ENCODE data around the gene TATDN2.

The TATDN2 gene, protein sequence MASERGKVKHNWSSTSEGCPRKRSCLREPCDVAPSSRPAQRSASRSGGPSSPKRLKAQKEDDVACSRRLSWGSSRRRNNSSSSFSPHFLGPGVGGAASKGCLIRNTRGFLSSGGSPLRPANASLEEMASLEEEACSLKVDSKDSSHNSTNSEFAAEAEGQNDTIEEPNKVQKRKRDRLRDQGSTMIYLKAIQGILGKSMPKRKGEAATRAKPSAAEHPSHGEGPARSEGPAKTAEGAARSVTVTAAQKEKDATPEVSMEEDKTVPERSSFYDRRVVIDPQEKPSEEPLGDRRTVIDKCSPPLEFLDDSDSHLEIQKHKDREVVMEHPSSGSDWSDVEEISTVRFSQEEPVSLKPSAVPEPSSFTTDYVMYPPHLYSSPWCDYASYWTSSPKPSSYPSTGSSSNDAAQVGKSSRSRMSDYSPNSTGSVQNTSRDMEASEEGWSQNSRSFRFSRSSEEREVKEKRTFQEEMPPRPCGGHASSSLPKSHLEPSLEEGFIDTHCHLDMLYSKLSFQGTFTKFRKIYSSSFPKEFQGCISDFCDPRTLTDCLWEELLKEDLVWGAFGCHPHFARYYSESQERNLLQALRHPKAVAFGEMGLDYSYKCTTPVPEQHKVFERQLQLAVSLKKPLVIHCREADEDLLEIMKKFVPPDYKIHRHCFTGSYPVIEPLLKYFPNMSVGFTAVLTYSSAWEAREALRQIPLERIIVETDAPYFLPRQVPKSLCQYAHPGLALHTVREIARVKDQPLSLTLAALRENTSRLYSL

DNA sequence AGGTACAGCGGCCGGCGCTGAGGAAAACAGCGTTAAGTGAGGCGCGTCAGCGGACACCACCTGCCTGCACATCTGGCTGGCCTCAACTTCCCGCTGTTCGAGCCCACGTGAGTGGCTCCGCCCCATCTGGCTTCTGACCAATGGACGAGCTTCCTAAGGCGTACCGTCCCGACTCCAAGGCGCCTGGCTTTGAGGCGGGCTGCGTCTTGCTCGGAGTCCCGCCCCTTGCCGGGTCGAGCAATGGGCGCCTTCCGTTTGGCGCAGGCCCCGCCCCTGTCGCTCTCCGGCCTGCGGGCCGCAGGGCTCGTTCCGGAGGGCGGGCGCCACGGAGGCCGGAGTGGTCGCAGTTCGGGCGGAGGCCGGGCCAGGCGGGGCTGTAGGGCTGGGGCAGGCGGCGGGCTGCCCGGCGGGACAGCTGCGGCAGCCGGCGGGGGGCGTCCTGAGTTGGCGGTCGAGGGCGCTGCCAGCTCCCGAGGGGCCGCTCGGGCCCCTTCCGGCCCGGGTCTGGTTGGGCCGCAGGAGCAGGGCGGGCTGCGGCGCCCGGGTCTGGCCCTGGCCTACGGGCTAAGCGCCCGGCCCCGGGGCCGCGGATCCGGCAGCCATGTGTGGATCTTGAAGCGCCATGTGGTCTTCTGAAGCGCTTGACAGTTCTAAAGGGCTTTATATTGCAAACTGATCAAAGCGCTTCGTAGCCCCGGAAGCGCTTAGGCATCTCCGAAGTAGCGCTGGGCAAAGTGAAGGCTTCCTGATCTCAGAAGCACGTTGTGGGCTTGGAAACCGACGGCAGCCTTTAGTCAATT, at the start of gene TATDN2:
Gene TATDN2 (plus strand): TSS at position 276 of the 800 bp plus-strand sequence. CDS start 742 bp downstream, outside the sequence.
- peak; percentile 87 for DNase-seq (ENCODE audit: low read depth)

DNA sequence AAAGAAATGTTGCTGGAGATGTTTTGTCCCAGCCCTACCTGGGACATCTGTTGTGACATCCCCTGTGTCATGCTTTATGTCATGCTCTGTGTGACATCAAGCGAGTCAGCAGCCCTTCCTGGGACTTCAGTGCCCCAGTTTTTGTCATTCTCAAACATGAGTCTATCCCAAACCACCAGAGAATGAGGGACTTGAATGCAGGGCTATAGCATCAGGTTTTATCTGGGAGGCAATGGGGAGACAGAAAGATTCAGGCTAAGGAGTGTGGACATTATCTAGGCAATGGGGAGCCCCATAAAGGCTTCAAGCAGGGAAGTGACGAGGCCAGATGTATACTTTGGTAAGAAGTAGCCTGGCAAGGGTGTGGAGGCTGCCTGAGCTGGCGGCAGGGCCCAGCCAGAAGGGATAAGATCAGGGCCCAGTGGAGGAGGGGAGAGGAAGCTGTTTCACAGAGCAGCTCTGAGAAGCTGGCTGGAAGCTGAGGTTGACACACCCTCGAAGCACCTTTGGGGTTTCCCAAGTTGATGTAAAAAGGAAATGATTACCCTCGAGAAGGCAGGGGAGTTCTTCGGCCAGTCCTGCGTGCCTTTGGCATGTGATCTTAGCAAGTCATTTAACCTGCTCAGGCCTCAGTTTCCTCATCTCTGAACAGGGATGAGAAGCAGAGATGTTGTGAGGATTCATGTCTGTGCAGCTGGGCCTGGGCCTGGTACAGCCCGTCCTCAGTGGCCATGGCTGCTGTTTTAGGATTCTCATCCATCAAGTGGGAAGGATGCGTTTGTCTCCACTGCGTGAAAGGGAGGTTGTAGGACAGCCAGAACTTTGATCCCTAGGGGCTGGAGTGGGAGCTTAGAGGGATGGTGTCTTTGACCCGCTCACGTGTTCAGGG, 49.3 kb upstream of the TATDN2 start:
- no peak for DNase-seq (ENCODE audit: low read depth)

DNA sequence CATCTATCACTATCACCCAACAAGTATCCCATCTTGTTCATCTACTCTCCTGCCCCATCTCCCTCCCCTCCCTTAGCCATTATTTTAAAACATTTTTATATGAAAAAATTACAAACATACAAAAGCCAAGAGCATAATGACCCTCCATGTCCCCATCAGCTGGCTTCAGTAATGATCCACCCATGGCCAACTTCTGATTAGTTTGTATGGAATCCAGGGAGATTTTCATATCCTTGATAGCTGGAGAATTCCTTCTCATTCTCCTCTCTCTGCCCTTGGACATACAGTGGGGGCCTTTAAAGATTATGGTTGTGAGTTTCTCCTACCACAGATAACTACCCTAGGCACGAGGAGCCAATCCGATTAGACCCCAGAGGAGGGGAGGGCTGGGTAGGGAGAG, 43.3 kb upstream of the TATDN2 start:
- DNase-seq (ENCODE audit: low read depth), result no peak

DNA sequence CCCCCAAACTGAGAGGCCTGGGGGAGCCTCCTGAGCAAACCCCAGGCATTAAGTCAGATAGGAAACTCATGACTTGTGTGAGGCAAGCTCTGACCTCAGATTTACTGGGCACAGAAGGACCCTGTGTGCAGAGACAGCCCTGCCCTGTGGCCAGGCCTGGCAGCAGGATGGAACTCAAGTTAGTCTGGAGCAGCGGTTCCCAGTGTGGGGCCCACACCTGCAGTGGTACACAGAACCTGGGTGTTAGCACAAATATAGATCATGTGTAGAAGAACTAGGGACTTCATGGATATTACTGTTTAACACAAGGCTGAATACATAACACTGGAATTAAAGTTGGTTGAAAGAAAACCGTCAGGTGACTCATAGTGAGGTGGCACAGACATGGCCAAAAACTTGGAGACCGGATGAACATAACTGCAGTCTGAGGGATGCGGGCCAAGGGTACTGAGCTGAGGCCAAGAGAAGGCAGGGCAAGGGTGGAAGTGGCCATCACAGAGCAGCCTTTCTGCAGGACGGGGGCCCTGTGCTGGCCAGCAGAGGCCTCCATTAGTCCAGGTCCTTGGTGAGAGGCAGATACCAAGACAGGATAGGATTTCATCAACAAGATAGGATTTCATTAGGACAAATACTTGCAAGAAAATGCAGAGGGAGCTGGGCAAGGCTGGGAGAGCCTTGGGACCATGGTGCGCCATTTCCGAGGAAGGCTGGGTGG, 42.7 kb upstream of the TATDN2 start:
- no peak for DNase-seq (ENCODE audit: low read depth)

DNA sequence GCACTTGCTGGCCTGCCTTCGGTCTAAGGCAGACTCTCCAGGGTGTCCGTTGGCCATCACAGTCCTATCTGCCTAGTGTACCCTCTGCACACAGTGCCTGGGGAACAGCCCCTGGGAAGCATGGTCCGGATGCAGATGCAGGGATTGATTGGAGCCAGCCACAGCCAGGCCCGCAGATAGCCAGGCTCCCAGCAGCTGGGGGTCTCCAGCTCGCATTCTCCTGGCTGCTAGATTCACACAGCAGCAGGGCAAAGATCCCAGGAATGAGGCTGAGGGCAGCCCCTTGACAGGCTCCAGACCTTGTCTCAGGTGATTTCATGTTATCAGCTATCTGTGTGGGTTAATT, 42.1 kb upstream of the TATDN2 start:
- DNase-seq (ENCODE audit: low read depth), result no peak

DNA sequence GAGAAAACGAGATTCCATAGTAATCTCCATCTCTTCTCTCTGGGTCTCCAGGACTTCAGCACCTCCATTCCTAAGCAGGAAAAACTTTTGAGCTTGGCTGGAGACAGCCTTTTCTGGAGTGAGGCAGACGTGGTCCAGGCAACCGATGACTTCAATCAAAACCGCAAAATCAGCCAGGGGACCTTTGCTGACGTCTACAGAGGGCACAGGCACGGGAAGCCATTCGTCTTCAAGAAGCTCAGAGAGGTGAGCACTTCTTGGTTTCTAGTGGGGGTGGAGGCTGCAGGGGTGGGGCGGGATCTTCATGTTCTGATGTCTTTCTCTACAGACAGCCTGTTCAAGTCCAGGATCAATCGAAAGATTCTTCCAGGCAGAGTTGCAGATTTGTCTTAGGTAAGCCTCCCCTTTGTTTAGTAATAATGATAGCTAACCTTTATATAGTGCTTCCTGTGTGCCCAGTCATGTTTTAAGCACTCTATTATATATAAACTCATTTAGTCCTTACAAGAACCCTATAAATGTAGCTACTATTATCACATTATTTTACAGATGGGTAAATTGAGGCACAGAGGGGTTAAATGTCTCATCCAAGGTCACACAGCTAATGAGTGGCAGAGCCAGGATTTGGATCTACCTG, 35.0 kb upstream of the TATDN2 start:
- no peak for DNase-seq (ENCODE audit: low read depth)

DNA sequence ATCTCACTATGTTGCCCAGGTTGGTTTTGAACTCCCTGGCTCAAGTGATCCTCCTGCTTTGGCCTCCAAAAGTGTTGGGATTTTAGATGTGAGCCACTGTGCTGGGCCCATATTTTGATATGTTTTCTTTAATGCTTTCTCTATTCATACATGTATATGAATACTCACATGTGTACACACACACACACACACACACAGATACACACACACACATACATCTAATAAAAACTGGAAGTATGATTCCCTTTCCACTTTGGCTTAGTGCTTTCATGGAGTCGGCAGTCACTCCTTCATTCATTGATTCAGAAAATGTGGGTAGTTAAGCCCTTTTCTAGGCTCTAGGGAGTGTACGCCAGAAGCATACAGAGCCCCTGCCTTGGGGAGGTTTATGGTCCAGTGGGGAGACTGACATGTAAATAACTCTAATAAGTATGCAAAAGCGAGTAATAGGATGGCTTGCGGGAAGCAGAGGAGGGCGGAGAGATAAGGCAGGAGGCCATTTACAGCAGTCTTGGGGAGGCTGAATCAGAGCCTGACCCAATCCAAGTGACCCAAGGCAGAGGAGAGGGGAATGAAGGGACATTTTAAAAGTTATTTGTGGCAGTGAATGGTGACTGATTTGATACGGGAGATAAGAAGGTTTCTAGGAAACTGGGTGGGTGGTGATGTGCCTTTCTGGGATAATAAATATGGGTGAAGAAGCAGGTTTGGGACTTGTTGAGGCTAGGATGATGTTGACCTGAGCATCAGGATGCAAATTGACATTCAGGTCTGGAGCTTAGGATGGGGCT, 32.5 kb upstream of the TATDN2 start:
- no peak for DNase-seq (ENCODE audit: low read depth)

DNA sequence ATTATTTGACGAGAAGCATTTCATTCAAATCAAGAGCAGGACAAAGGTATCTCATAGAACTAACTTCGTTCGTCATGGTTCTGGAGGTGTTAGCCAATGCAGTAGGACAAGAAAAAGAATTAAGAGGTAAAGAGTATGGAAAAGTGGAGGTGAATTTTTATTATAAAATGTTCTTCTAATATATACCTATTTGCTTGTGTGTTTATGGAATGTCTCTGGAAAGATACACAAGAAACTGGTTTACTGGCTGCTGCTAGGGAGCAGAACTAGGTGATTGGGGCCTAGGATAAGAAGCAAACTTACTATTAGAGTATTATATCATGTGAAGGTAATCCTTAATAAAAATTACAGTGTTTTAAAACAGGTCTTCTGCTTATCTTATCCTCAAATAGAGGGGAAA, 30.9 kb upstream of the TATDN2 start:
- DNase-seq (ENCODE audit: low read depth), result no peak

DNA sequence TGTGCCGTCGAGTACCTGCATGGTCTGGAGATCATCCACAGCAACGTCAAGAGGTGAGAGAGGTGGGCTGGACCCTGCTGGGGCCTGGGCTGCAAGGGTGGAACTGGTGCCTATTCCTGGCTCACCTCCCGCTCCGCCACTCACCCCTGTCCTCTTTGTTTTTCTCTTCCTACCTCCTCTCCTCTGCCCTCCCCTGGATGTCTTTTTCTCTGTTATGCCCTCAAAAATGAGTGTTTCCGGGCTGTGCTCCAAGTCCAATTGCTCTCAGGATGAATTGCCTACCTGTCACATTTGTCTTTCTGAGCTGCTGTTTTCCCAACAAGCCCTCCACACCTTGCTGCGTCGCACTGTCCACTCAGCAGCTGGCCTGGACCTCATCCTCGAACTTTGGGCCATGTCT, 28.5 kb upstream of the TATDN2 start:
- DNase-seq (ENCODE audit: low read depth), result no peak

DNA sequence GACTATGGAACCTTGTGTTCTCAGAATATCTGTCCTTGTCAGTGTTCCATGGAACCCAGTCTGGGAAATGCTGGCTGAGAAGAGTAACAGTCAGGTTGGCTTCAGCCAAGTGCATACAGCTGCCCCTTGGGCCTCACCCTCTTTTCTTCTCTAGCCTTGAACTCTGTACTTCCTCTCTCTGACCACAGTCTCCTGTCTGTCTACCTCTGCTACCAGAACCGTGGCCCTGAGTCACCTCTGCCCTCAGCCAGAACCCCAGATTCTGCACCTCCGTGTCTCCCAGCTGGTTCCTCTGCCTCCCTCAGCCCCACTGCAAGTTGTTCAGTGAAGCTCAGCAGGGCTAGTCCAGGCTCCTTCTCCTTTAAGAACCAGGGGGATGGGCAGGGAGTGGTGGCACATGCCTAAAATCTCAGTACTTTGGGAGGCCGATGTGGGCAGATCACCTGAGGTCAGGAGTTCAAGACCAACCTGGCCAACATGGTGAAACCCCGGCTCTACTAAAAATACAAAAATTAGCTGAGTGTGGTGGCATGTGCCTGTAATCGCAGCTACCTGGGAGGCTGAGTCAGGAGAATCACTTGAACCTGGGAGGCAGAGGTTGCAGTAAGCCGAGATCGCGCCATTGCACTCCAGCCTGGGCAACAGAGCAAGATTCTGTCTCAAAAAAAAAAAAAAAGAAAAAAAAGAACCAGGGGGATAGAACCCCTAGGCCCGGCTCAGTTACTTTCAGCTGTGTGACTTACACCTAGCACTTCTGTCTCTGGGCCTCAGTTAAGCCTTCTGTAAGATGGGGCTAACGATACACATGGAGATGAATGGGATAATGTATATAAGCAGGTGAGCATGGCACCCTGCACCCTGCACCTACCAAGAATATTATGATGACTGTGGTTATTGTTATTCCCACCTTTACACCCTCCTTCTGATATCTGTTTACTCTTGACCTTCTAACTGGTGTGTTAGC, 24.3 kb upstream of the TATDN2 start:
- DNase-seq (ENCODE audit: low read depth), result no peak

DNA sequence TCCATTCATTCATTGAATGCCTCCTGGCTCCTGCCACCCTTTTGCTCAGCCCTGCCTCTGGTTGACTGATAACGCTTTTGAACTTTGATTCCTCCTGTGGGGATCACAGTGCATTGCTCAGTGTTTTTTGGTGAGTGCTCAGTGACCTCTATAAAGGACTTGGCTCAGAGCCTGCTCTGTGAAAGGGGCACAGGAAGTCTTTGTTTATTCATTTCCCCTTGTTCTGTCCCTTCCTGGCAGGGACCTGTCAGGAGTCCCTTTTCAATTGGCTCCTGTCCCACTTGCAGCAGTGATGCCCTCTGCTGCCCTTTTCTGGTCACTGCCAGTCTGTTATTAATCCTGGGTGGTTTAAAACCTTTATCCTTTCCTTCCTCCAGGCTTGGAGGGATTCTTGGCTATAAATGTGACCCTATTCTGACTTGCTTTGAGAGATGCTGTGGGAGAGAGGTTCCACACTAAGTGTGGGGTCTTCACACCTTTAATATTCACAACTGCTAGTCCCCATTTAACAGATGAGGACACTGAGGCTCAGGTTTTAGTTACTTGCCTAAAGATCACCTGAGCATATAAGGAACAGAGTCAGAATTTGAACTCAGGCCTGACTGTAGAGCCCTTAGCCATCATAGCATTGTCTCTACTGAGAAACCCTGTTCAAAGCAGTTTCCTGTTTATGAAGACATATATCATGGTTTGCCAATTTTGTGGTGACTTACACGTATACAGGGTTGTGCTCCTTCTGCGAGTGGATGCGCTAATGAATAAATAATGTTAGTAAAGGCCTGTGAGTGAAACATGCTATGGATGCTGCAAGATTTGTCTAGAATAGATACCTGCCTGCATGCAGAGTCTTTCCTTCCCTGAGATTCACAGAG, 23.2 kb upstream of the TATDN2 start:
- no peak for DNase-seq (ENCODE audit: low read depth)

DNA sequence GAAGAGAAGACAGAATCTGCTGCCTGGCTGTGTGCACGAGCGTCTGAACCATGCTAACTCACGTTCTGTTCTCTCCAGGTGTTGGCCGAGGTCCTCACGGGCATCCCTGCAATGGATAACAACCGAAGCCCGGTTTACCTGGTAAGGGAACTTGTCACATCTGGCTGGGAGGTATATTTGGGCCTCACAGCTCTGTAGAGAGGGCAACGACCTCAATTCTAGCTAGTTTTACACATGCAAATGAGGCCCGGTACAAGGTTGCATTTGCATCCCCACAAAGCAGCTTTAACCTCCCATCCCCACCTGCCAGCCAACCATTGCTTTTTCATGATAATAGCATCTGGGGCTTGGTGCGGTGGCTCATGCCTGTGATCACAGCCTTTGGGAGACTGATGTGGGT, 22.0 kb upstream of the TATDN2 start:
- DNase-seq (ENCODE audit: low read depth), result no peak

DNA sequence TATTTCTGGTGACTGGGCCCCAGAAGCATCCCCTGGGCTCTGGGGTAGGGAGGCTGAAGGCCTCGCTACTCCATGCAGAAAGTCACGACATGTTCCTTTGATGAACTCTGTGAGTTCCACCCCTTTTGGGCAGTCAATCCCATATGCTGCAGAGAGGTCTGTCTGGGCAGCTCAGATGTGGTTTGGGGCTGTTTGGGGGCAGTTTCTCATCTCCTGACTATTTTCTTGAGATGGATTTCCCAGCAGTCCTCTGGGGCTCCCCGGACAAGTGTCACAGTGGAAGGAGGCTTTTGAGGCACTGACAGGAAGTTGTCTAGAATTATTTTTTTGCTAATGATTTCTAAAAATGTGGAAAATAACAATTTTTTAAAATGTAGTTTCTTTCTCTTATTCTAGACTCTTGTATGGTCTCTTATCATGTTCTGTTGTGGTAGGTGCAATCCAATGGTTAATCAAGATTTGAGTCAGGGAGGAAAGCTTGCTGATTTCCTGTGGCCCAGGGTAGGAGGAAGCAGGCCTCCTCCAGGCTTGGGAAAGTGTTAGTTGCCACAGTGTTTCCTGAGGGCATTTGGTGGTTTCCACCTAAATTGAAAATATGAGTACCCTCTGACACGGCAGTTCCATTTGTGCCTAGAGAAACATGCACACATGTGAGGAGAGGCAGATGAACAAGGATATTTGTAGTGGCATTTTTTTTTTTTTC, 19.9 kb upstream of the TATDN2 start:
- no peak for DNase-seq (ENCODE audit: low read depth)

DNA sequence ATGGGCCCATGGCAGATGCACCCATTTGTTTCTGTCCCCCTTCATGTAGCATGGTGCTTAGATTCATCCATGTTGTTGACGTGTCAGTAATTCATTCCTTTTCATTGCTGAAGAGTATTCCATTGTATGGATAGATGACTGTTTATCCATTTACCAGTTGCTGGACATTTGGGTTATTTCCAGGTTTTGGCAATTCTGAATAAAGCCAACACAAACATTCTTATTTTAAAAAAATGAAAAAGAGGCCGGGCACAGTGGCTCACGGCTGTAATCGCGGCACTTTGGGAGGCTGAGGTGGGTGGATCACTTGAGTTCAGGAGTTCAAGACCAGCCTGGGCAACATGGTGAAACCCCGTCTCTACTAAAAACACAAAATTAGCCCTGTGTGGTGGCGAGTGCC, 18.7 kb upstream of the TATDN2 start:
- no peak for DNase-seq (ENCODE audit: low read depth)

DNA sequence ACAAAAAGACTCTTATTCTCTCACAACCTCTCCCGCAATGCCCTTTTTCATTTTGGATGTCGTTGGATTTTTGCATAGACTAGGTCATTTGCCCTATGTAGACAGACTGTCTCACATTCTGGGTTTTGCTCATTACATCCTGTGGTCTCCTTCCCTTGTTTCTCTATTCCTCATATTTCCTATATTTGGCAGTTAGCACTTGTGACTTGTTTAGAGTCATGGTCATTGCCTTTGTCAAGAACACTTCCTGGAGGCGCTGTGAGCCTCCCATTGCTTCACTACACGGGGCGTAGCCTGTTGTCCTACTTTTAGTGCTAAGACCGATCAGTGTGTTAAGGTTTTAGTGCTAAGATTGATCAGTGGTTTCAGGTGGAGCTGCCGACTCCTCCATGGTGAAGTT, 16.1 kb upstream of the TATDN2 start:
- no peak for DNase-seq (ENCODE audit: low read depth)

DNA sequence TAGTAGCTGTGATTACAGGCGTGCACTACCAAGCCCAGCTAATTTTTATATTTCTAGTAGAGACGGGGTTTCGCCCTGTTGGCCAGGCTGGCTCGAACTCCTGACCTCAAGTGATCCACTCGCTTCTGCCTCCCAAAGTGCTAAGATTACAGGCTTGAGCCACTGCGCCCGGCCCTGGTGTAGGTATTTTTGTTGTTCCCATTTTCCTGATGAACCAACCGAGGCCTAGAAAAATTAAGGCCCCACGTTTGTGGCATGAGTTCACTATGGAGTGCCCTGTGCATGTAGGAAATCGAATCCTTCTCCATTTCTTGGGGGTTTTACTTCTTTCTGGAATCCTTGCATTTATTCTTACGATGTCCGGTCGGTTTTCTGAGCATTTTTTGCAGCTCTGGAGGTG, 14.3 kb upstream of the TATDN2 start:
- DNase-seq (ENCODE audit: low read depth), result no peak

All from CMK (cell line).